ENCODE data around the gene MBIP.

The MBIP gene

DNA sequence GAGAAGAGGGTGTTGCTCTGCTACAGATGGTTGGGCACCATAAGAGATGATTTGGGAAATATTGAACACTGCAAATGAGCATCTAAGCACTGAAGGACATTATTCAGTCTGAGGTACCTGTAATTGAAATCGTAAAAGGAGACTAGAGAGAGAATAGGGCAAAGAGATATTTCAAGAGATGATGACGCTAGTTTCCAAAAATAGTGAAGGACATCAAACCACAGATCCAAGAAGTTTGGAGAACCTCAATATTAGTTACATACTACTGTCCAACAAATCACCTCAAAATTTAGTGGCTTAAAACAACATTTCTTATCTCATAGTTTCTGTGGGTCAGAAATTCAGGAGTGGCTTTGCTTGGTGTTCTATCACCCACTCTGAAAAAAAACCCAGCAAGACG is 4.5 kb upstream of the MBIP start:
- TF ChIP-seq, protein P1, sequence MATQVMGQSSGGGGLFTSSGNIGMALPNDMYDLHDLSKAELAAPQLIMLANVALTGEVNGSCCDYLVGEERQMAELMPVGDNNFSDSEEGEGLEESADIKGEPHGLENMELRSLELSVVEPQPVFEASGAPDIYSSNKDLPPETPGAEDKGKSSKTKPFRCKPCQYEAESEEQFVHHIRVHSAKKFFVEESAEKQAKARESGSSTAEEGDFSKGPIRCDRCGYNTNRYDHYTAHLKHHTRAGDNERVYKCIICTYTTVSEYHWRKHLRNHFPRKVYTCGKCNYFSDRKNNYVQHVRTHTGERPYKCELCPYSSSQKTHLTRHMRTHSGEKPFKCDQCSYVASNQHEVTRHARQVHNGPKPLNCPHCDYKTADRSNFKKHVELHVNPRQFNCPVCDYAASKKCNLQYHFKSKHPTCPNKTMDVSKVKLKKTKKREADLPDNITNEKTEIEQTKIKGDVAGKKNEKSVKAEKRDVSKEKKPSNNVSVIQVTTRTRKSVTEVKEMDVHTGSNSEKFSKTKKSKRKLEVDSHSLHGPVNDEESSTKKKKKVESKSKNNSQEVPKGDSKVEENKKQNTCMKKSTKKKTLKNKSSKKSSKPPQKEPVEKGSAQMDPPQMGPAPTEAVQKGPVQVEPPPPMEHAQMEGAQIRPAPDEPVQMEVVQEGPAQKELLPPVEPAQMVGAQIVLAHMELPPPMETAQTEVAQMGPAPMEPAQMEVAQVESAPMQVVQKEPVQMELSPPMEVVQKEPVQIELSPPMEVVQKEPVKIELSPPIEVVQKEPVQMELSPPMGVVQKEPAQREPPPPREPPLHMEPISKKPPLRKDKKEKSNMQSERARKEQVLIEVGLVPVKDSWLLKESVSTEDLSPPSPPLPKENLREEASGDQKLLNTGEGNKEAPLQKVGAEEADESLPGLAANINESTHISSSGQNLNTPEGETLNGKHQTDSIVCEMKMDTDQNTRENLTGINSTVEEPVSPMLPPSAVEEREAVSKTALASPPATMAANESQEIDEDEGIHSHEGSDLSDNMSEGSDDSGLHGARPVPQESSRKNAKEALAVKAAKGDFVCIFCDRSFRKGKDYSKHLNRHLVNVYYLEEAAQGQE (IDR thresholded peaks at IDR 0.05; ENCODE audit: low read depth), result no peak
- TF ChIP-seq FOXM1 (IDR thresholded peaks at IDR 0.05; ENCODE audit: borderline replicate concordance, low read depth), result no peak
- no peak for TF ChIP-seq RAD21 (IDR thresholded peaks at IDR 0.05; ENCODE audit: low read depth)
- no peak for TF ChIP-seq CREB1 (IDR thresholded peaks at IDR 0.05; ENCODE audit: low read depth)
- no peak for TF ChIP-seq CEBPB (IDR thresholded peaks at IDR 0.05)
- TF ChIP-seq ZBTB7A (IDR thresholded peaks at IDR 0.05; ENCODE audit: low read depth), result no peak
- no peak for TF ChIP-seq EGR1 (IDR thresholded peaks at IDR 0.05)
- no peak for TF ChIP-seq EP300 (IDR thresholded peaks at IDR 0.05; ENCODE audit: borderline replicate concordance)
- TF ChIP-seq TEAD4 (IDR thresholded peaks at IDR 0.05), result no peak
- no peak for TF ChIP-seq USF1 (IDR thresholded peaks at IDR 0.05)

DNA sequence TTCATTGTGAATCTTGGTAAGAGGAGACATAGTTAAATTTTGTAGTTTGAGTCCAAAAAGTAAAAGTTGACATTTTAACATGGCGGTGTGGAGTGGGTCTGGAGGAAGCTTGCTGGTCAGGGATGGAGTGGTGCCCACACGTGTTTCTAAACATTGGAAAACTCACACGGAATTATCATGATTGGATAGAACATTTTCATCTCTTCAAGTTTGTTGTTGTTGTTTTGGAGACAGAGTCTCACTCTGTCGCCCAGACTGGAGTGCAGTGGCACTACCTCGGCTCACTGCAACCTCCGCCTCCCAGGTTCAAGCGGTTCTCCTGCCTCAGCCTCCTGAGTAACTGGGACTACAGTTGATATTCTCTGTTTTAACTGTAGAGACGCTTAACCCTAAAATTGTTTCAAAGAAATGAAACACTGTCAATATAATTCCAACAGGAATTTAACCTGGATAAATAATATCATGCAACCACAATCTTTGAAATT is 502 bp upstream of the MBIP start:
- TF ChIP-seq NFIC (IDR thresholded peaks at IDR 0.05), result no peak
- no peak for TF ChIP-seq CEBPB (IDR thresholded peaks at IDR 0.05)
- TF ChIP-seq, protein P2, sequence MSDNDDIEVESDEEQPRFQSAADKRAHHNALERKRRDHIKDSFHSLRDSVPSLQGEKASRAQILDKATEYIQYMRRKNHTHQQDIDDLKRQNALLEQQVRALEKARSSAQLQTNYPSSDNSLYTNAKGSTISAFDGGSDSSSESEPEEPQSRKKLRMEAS (IDR thresholded peaks at IDR 0.05), result 0 out of 2 replicates have a peak, but pooled peaks have one; percentile 9
- peak; percentile 53; the same call in 1 of the 2 replicates for TF ChIP-seq YY1 (IDR thresholded peaks at IDR 0.05; ENCODE audit: low read depth)
- TF ChIP-seq EP300 (IDR thresholded peaks at IDR 0.05; ENCODE audit: borderline replicate concordance), result no peak

DNA sequence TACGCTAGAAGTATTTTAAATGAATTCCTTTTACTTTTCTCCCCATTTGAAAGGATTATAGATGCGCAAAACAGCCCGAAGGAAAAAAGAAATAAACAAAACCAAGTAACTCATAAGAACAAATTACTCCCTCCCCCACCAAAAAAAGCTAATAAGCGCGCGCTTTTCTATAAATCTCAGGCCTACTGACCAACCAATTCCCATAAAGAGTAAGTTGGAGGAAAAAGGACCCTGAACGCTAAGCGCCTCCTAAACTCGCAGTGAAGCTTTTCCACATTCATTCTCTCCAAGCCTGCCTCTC is 588 bp downstream of the MBIP start:
- TF ChIP-seq NFIC (IDR thresholded peaks at IDR 0.05) (no peak), EP300 (IDR thresholded peaks at IDR 0.05; ENCODE audit: borderline replicate concordance) (no peak)

DNA sequence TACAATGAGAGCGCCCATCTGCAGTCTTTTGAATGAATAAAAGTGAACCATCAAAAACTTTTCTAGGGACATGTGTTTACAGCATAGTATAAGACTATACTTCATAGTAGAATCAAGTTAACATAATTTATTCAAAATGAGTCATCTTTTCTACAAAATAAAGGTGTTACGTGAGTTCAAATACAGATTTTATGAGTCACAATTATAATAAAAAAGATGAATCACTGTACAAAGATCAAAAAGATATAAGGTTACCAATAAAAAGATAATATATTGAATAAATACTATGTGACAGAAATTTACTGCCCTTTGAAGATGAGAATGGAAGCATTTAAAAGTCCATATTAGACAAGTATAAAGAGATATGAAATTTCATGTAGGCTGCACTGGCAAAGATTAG is 2.8 kb downstream of the MBIP start:
- TF ChIP-seq CREB1 (IDR thresholded peaks at IDR 0.05; ENCODE audit: low read depth) (no peak), TEAD4 (IDR thresholded peaks at IDR 0.05) (no peak), EGR1 (IDR thresholded peaks at IDR 0.05) (no peak), NFIC (IDR thresholded peaks at IDR 0.05) (no peak), YY1 (IDR thresholded peaks at IDR 0.05; ENCODE audit: low read depth) (no peak), TAF1 (IDR thresholded peaks at IDR 0.05; ENCODE audit: low read depth) (no peak), RAD21 (IDR thresholded peaks at IDR 0.05; ENCODE audit: low read depth) (no peak), TCF12 (IDR thresholded peaks at IDR 0.05; ENCODE audit: low read depth) (no peak), CEBPB (IDR thresholded peaks at IDR 0.05) (no peak), USF1 (IDR thresholded peaks at IDR 0.05) (no peak)
- TF ChIP-seq, protein P1 (IDR thresholded peaks at IDR 0.05; ENCODE audit: low read depth), result no peak
- TF ChIP-seq, protein P2 (IDR thresholded peaks at IDR 0.05), result no peak

DNA sequence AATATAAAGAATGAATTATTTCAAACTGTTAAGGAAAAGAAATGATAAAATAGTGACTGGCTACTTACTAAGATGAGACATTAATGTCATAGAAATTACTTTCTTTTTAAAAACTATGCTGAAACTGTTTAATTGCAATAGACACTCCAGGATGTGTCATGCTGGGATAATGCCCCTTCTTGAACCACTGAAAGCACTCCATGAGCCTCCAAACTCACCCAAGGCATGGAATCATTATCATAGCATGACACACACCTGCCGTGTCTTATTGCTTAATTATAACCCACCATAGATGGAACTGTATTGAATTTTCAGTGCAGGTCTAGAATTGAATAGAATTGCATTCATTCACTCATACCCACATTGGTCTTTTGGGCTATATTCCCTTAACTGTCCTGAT is 4.3 kb downstream of the MBIP start:
- TF ChIP-seq, protein P2 (IDR thresholded peaks at IDR 0.05), result no peak
- no peak for TF ChIP-seq RAD21 (IDR thresholded peaks at IDR 0.05; ENCODE audit: low read depth)
- no peak for TF ChIP-seq YY1 (IDR thresholded peaks at IDR 0.05; ENCODE audit: low read depth)
- no peak for TF ChIP-seq TCF12 (IDR thresholded peaks at IDR 0.05; ENCODE audit: low read depth)
- no peak for TF ChIP-seq TEAD4 (IDR thresholded peaks at IDR 0.05)
- TF ChIP-seq TAF1 (IDR thresholded peaks at IDR 0.05; ENCODE audit: low read depth), result no peak
- no peak for TF ChIP-seq ZBTB7A (IDR thresholded peaks at IDR 0.05; ENCODE audit: low read depth)
- TF ChIP-seq FOXM1 (IDR thresholded peaks at IDR 0.05; ENCODE audit: borderline replicate concordance, low read depth), result no peak
- no peak for TF ChIP-seq CEBPB (IDR thresholded peaks at IDR 0.05)
- TF ChIP-seq EP300 (IDR thresholded peaks at IDR 0.05; ENCODE audit: borderline replicate concordance), result no peak
- TF ChIP-seq NFIC (IDR thresholded peaks at IDR 0.05), result no peak
- TF ChIP-seq USF1 (IDR thresholded peaks at IDR 0.05), result no peak
- no peak for TF ChIP-seq CREB1 (IDR thresholded peaks at IDR 0.05; ENCODE audit: low read depth)
- TF ChIP-seq, protein P1 (IDR thresholded peaks at IDR 0.05; ENCODE audit: low read depth), result no peak
- no peak for TF ChIP-seq EGR1 (IDR thresholded peaks at IDR 0.05)

Data from Ishikawa (cell line).